OCI-LY7 (cell line): ENCODE results near the gene SLC35F4. TPM values are rescaled to one million over a fixed set of nuclear protein-coding genes. Genes with fewer than 3 reads are reported as not detected.

ENCODE experiments used
- BruUV-seq: library from RNA; stranded (reverse); fragments of 400-500 nt; replicated peaks from 2 replicates; lab custom pipeline; 2021; lab: Mats Ljungman, UMichigan
- CTCF ChIA-PET: fragments of 300-600 bp; sonication (Branson Sonifier 250); formaldehyde crosslinking; loops from one replicate; lab custom pipeline; 2022; ENCODE audit warnings: antibody characterized with exemption; ENCODE audit not compliant: unreplicated experiment; lab: Charles Lee
- POLR2A ChIA-PET: fragments of 300-600 bp; sonication (Branson Sonifier 250); formaldehyde crosslinking; loops from one replicate; lab custom pipeline; 2022; ENCODE audit warnings: antibody characterized with exemption; lab: Charles Lee
- DNase-seq: peaks from one replicate; pipeline ENCODE4 v3.0.0-alpha.2; 2015; ENCODE audit warnings: low spot score
- H2AFZ ChIP-seq: fragments of 200-600 bp; sonication (generic), shearing (Covaris generic); 2 replicates; pipeline ENCODE4 v1.6.1; 2014; ENCODE audit warnings: mild to moderate bottlenecking, antibody characterized with exemption, low read length, moderate library complexity
- H3K27ac ChIP-seq: fragments of 200-600 bp; sonication (generic); 2 replicates; pipeline ENCODE4 v1.5.1; 2014; ENCODE audit warnings: mixed run types, low read depth, mild to moderate bottlenecking, moderate library complexity, low read length, inconsistent platforms; ENCODE audit not compliant: poor library complexity, severe bottlenecking
- H3K36me3 ChIP-seq: fragments of 200-600 bp; sonication (generic); 2 replicates; pipeline ENCODE4 v1.6.1; 2014; ENCODE audit warnings: mild to moderate bottlenecking, antibody characterized with exemption, low read length, moderate library complexity, mixed read lengths; ENCODE audit not compliant: insufficient read depth
- H3K4me1 ChIP-seq: fragments of 200-600 bp; sonication (generic); 2 replicates; pipeline ENCODE4 v1.5.1; 2014; ENCODE audit warnings: mild to moderate bottlenecking, low read length; ENCODE audit not compliant: insufficient read depth, poor library complexity, severe bottlenecking
- H3K4me2 ChIP-seq: fragments of 200-600 bp; sonication (generic); 2 replicates; pipeline ENCODE4 v1.6.1; 2014; ENCODE audit warnings: mild to moderate bottlenecking, low read length
- H3K4me3 ChIP-seq: fragments of 200-600 bp; sonication (generic); 2 replicates; pipeline ENCODE4 v1.5.1; 2014; ENCODE audit warnings: mild to moderate bottlenecking, low read depth, low read length; ENCODE audit not compliant: poor library complexity, severe bottlenecking
- H3K79me2 ChIP-seq: fragments of 200-600 bp; sonication (generic); 2 replicates; pipeline ENCODE4 v1.6.1; 2016; ENCODE audit warnings: low read depth, mild to moderate bottlenecking, low read length, moderate library complexity, mixed read lengths; ENCODE audit not compliant: insufficient read depth
- H3K9me2 ChIP-seq: fragments of 200-600 bp; sonication (generic); 2 replicates; pipeline ENCODE4 v1.6.1; 2016; ENCODE audit warnings: mild to moderate bottlenecking, low read length, mixed read lengths; ENCODE audit not compliant: insufficient read depth
- H3K9me3 ChIP-seq: fragments of 200-600 bp; sonication (generic); 2 replicates; pipeline ENCODE4 v1.6.1; 2014; ENCODE audit warnings: mild to moderate bottlenecking, mixed run types, low read length, mixed read lengths
- H4K20me1 ChIP-seq: fragments of 200-600 bp; sonication (generic); 2 replicates; pipeline ENCODE4 v1.6.1; 2014; ENCODE audit warnings: mild to moderate bottlenecking, antibody characterized with exemption, low read length, moderate library complexity, mixed read lengths; ENCODE audit not compliant: insufficient read depth
- EZH2phosphoT487 ChIP-seq: fragments of 200-600 bp; sonication (generic); IDR thresholded peaks from 2 replicates; pipeline ENCODE4 v1.6.1; 2018; ENCODE audit warnings: low read depth, borderline replicate concordance, mild to moderate bottlenecking, mixed run types, antibody characterized with exemption, low read length, moderate library complexity, mixed read lengths
- intact Hi-C: fragments of 100-400 bp; cut with micrococcal nuclease; formaldehyde crosslinking; loops from one replicate; pipeline ENCODE4 v1.10.0; 2022; ENCODE audit not compliant: unreplicated experiment
- total RNA-seq, 2 experiments: library from RNA; depleted of rRNA in 1 of 2; stranded (reverse); fragments of >200 nt in 1 of 2; shearing (Covaris generic) in 1 of 2; gene quantifications; 2 replicates each; pipeline ENCODE4 v1.2.3, GENCODE V29; 2014 to 2022
- TF ChIP-seq, protein P1 (sequence below): fragments of 200-600 bp; sonication (generic); conservative IDR thresholded peaks from 2 replicates; pipeline ENCODE4 v1.5.1; 2014; ENCODE audit warnings: mild to moderate bottlenecking, antibody characterized with exemption, low read length, moderate library complexity, mixed read lengths

Gene SLC35F4
- total RNA-seq, 2 experiments from 2014 or later = not detected

DNA sequence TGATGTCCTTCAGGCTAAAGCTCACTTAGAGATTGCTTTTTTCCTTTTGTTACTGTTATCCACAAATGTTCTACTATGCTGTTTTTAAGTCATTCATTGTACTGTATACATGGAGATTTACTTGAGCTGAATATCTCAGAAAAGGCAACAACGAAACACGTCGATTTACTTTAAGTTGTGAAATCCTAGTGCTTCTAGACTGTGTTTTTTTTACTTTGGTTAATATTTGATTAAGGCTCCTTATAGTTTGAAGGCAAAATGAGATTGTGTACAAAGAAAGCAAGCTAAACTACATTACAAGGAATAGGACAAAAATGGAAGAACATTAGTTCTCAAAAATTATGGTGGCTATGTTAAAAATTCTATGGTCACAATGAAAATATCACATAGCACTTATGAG is 114.5 kb downstream of the SLC35F4 start:
- no peaks in the 10 kb centered on the region for H3K9me3 ChIP-seq
- no peak overlapping the region for H3K27ac ChIP-seq
- H3K4me2 ChIP-seq = no peak overlapping the region
- TF ChIP-seq, protein P1, sequence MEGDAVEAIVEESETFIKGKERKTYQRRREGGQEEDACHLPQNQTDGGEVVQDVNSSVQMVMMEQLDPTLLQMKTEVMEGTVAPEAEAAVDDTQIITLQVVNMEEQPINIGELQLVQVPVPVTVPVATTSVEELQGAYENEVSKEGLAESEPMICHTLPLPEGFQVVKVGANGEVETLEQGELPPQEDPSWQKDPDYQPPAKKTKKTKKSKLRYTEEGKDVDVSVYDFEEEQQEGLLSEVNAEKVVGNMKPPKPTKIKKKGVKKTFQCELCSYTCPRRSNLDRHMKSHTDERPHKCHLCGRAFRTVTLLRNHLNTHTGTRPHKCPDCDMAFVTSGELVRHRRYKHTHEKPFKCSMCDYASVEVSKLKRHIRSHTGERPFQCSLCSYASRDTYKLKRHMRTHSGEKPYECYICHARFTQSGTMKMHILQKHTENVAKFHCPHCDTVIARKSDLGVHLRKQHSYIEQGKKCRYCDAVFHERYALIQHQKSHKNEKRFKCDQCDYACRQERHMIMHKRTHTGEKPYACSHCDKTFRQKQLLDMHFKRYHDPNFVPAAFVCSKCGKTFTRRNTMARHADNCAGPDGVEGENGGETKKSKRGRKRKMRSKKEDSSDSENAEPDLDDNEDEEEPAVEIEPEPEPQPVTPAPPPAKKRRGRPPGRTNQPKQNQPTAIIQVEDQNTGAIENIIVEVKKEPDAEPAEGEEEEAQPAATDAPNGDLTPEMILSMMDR = no peak
- no peak for TF ChIP-seq EZH2phosphoT487
- H3K4me3 ChIP-seq = no peak overlapping the region
- no peak for DNase-seq
- CTCF ChIA-PET = no interaction called here
- H3K79me2 ChIP-seq = no peaks in the 10 kb centered on the region
- H4K20me1 ChIP-seq = no peaks in the 10 kb centered on the region
- POLR2A ChIA-PET = no interaction called here
- H3K36me3 ChIP-seq = no peaks in the 10 kb centered on the region
- H3K4me1 ChIP-seq = no peaks in the 10 kb centered on the region
- intact Hi-C loops = no loop called here
- no peak overlapping the region for H2AFZ ChIP-seq
- no TSS peak for BruUV-seq
- H3K9me2 ChIP-seq = no peaks in the 10 kb centered on the region

DNA sequence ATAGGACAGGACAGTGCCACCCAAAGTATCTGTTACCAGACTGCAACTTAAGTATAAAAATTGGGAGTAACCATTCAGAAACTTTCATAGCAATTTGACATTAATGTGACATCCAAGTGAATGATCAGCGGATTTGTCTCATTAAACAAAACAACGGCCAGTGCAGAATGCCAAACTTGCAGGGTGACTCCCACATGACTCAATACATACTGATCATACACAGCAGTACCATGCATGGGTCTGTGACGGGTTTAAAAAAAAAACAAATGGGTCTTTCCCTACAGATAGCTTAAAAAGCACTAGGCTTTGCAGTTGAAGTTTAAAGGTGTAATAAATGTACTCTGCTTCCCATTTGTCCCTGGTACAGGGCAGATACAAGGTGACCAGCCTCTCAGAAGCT is 116.6 kb downstream of the SLC35F4 start:
- intact Hi-C loops = no loop called here
- Histone ChIP-seq H3K36me3 (no peaks in the 10 kb centered on the region), H3K9me2 (no peaks in the 10 kb centered on the region), H4K20me1 (no peaks in the 10 kb centered on the region), H3K4me3 (no peak overlapping the region), H3K4me1 (no peaks in the 10 kb centered on the region), H3K27ac (no peak overlapping the region), H2AFZ (no peak overlapping the region), H3K4me2 (no peak overlapping the region), H3K9me3 (no peaks in the 10 kb centered on the region), H3K79me2 (no peaks in the 10 kb centered on the region)
- BruUV-seq = no TSS peak
- TF ChIP-seq, protein P1 = no peak
- TF ChIP-seq EZH2phosphoT487 = no peak
- no peak for DNase-seq
- CTCF ChIA-PET = no interaction called here
- POLR2A ChIA-PET = no interaction called here

DNA sequence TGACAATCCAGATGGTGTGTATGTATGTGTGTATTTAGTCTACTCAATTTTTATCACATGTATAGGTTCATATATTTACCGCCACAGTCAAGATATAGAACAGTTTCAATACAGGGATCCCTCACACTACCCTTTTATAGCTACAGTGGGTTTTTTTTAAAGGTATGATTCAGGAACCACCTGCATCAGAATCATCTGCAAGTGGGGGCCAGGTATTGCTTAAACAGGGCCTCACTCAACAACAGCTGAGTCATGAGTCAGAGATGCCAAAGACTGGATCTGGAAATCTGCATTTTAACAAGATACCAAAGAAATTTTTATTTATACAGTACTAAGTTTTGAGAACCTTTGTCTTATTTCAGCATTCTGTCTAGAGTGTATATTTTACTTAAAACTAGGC is 117.6 kb downstream of the SLC35F4 start:
- intact Hi-C loops = no loop called here
- no peak for DNase-seq
- no TSS peak for BruUV-seq

More for the DNA sequence above, 117.6 kb downstream of the SLC35F4 start:
- no peak overlapping the region for H2AFZ ChIP-seq
- no peaks in the 10 kb centered on the region for H3K79me2 ChIP-seq
- H3K9me2 ChIP-seq = no peaks in the 10 kb centered on the region
- H3K4me1 ChIP-seq = no peaks in the 10 kb centered on the region
- H3K27ac ChIP-seq = no peak overlapping the region
- no peak overlapping the region for H3K4me3 ChIP-seq
- H3K9me3 ChIP-seq = no peaks in the 10 kb centered on the region
- TF ChIP-seq, protein P1 = no peak
- TF ChIP-seq EZH2phosphoT487 = no peak
- ChIA-PET CTCF (no interaction called here), POLR2A (no interaction called here)
- H3K36me3 ChIP-seq = no peaks in the 10 kb centered on the region
- no peak overlapping the region for H3K4me2 ChIP-seq
- H4K20me1 ChIP-seq = no peaks in the 10 kb centered on the region
